Keratinocyte (primary cell): ENCODE results near the gene SERINC5. TPM values are rescaled to one million over a fixed set of nuclear protein-coding genes. Genes with fewer than 3 reads are reported as not detected.
A peak's percentile ranks its signal among the peaks of the same experiment; 100 is the strongest.

ENCODE experiments used
- DNase-seq: peaks from one replicate; pipeline ENCODE4 v3.0.0-alpha.2; 2011; ENCODE audit warnings: low read depth, missing footprints, low spot score
- FAIRE-seq: peaks from 2 replicates; lab custom pipeline; 2011; peaks lifted over from hg19 to GRCh38; lab: Jason Lieb, UNC
- H2AFZ ChIP-seq: 2 replicates; pipeline ENCODE4 v1.6.0; 2012; ENCODE audit warnings: low read length, control low read depth, inconsistent platforms; ENCODE audit not compliant: control insufficient read depth
- H3K27ac ChIP-seq: 2 replicates; pipeline ENCODE4 v1.5.1; 2011; ENCODE audit warnings: low read length; ENCODE audit not compliant: control insufficient read depth, insufficient read depth
- H3K27me3 ChIP-seq: 3 replicates; pipeline ENCODE4 v1.6.0; 2011; ENCODE audit warnings: low read length; ENCODE audit not compliant: control insufficient read depth, insufficient read depth; ENCODE audit errors: extremely low read depth
- H3K36me3 ChIP-seq, 2 experiments: 2 replicates in 1 of 2; 3 replicates in 1 of 2; pipeline ENCODE4 v1.5.1; 2011; ENCODE audit warnings: low read length in 2 of 2, mild to moderate bottlenecking in 1 of 2; ENCODE audit not compliant: control insufficient read depth in 2 of 2, insufficient read depth in 2 of 2; ENCODE audit errors: extremely low read depth in 1 of 2
- H3K4me1 ChIP-seq: 3 replicates; pipeline ENCODE4 v1.5.1; 2011; ENCODE audit warnings: low read length; ENCODE audit not compliant: control insufficient read depth, insufficient read depth; ENCODE audit errors: extremely low read depth
- H3K4me2 ChIP-seq: 3 replicates; pipeline ENCODE4 v1.6.0; 2011; ENCODE audit warnings: low read depth, low read length; ENCODE audit not compliant: control insufficient read depth, insufficient read depth; ENCODE audit errors: extremely low read depth
- H3K4me3 ChIP-seq, 3 experiments: fragments of 200-600 bp in 1 of 3; sonication (generic) in 1 of 3; 2 replicates in 2 of 3; 3 replicates in 1 of 3; pipeline ENCODE4 v1.5.1; 2011 to 2016; ENCODE audit warnings: low read length in 3 of 3, mild to moderate bottlenecking in 3 of 3, control low read depth in 2 of 3, inconsistent platforms in 1 of 3, low read depth in 1 of 3, mixed read lengths in 1 of 3, mixed run types in 1 of 3, moderate library complexity in 1 of 3; ENCODE audit not compliant: control insufficient read depth in 2 of 3, insufficient read depth in 2 of 3; ENCODE audit errors: extremely low read depth in 1 of 3
- H3K79me2 ChIP-seq: 2 replicates; pipeline ENCODE4 v1.6.0; 2012; ENCODE audit warnings: low read length; ENCODE audit not compliant: control insufficient read depth, insufficient read depth
- H3K9ac ChIP-seq: 3 replicates; pipeline ENCODE4 v1.6.0; 2011; ENCODE audit warnings: low read length; ENCODE audit not compliant: control insufficient read depth, insufficient read depth; ENCODE audit errors: extremely low read depth
- H3K9me1 ChIP-seq: 3 replicates; pipeline ENCODE4 v1.6.0; 2011; ENCODE audit warnings: low read length; ENCODE audit not compliant: control insufficient read depth, insufficient read depth; ENCODE audit errors: extremely low read depth
- H3K9me3 ChIP-seq: 2 replicates; pipeline ENCODE4 v1.5.1; 2012; ENCODE audit warnings: low read depth, low read length; ENCODE audit not compliant: control insufficient read depth
- H4K20me1 ChIP-seq: 3 replicates; pipeline ENCODE4 v1.6.0; 2011; ENCODE audit warnings: low read length; ENCODE audit not compliant: control insufficient read depth, insufficient read depth; ENCODE audit errors: extremely low read depth
- CTCF ChIP-seq, 3 experiments: IDR thresholded peaks in 1 of 3; conservative IDR thresholded peaks in 1 of 3; optimal IDR thresholded peaks in 1 of 3; 2 replicates in 2 of 3; 3 replicates in 1 of 3; pipeline versions ENCODE3 to v1.5.1; 2011; ENCODE audit warnings: low read length in 3 of 3, mild to moderate bottlenecking in 3 of 3, moderate library complexity in 2 of 3, control low read depth in 1 of 3, inconsistent platforms in 1 of 3; ENCODE audit not compliant: insufficient read depth in 2 of 3; ENCODE audit errors: extremely low read depth in 1 of 3
- EZH2 ChIP-seq: IDR thresholded peaks from one replicate; pipeline ENCODE4 v1.6.1; 2012; ENCODE audit warnings: inconsistent platforms, mild to moderate bottlenecking, low read length, moderate library complexity
- dilution Hi-C: fragments of 300-500 bp; cut with MboI; formaldehyde crosslinking; loops from one replicate; pipeline ENCODE4 v1.7.0; 2020; ENCODE audit warnings: low sequenced_read_pairs; ENCODE audit not compliant: extremely low pct_ligation_motif_present
- polyA plus RNA-seq, 5 experiments: library from polyadenylated mRNA; depleted of rRNA in 3 of 5; stranded (reverse) in 3 of 5; stranded (forward) in 1 of 5; unstranded in 1 of 5; fragments of >200 nt; gene quantifications; 1 replicate in 1 of 5; 2 replicates in 3 of 5; 3 replicates in 1 of 5; pipeline versions ENCODE4 v1.2.1 to v1.2.3, GENCODE V29; 2011 to 2012; ENCODE audit warnings: missing spikeins in 2 of 5, low read depth in 1 of 5, low replicate concordance in 1 of 5

Gene SERINC5
- polyA plus RNA-seq, 1 donor (not counting 4 experiments of a cell fraction or from before 2014, with no cell fraction given), result 20.0 TPM

- dilution Hi-C loops, result no loop called here
Measured at GRCh38 chr5:80251636-80252035, 4.2 kb downstream of the SERINC5 start.

GRCh38 chr5:80250801-80251200 lies 5.0 kb downstream of the SERINC5 start:
- no peaks in the 10 kb centered on the region for H3K27me3 ChIP-seq
- H3K36me3 ChIP-seq, result peaks cover 0 to 1% of the 10 kb centered on the region in 2 experiments
- no peak overlapping the region for H3K4me2 ChIP-seq
- H3K9ac ChIP-seq, result no peak overlapping the region
- DNase-seq, result no peak
- no peak overlapping the region for H2AFZ ChIP-seq
- dilution Hi-C loops, result no loop called here
- no peak overlapping the region for H3K27ac ChIP-seq
- H4K20me1 ChIP-seq, result peaks cover 2% of the 10 kb centered on the region
- peaks cover 51% of the 10 kb centered on the region for H3K4me1 ChIP-seq
- TF ChIP-seq EZH2 (no peak), CTCF (optimal IDR thresholded peaks at IDR 0.05 in 1 of 3, IDR thresholded peaks at IDR 0.05 in 1 of 3, conservative IDR thresholded peaks at IDR 0.05 in 1 of 3; ENCODE audit: extremely low read depth in 1 of 3, insufficient read depth in 2 of 3, low read length in 3 of 3) (no peak)
- no peaks in the 10 kb centered on the region for H3K9me3 ChIP-seq
- peaks cover 2% of the 10 kb centered on the region for H3K9me1 ChIP-seq
- peaks cover 58% of the 10 kb centered on the region for H3K79me2 ChIP-seq
- no peak overlapping the region for H3K4me3 ChIP-seq
- FAIRE-seq, result no peak

More at GRCh38 chr5:80251636-80252035, 4.2 kb downstream of the SERINC5 start:
- Histone ChIP-seq H3K9me1 (peaks cover 2% of the 10 kb centered on the region), H3K9ac (peak overlapping the region; percentile 40), H4K20me1 (peaks cover 2% of the 10 kb centered on the region), H3K4me1 (peaks cover 42% of the 10 kb centered on the region), H3K9me3 (no peaks in the 10 kb centered on the region), H3K79me2 (peaks cover 55% of the 10 kb centered on the region), H3K4me2 (peak overlapping the region; percentile 79), H3K27ac (peak overlapping the region; percentile 65), H3K4me3 (peak overlapping the region in 1 of 3 experiments; percentile 9), H3K36me3 (peaks cover 0 to 1% of the 10 kb centered on the region in 2 experiments), H2AFZ (peak overlapping the region; percentile 33), H3K27me3 (no peaks in the 10 kb centered on the region)
- FAIRE-seq (no peak), DNase-seq (peak; percentile 42)
- TF ChIP-seq EZH2 (no peak), CTCF (optimal IDR thresholded peaks at IDR 0.05 in 1 of 3, IDR thresholded peaks at IDR 0.05 in 1 of 3, conservative IDR thresholded peaks at IDR 0.05 in 1 of 3; ENCODE audit: extremely low read depth in 1 of 3, insufficient read depth in 2 of 3, low read length in 3 of 3) (no peak)
